DND-41 (cell line): Measurements from ENCODE around the gene RNASEH2A.

Experiments
- ATAC-seq: fragments of 200-7000 bp; cut with Tn5 transposase; 3 replicates; pipeline ENCODE4 v1.9.1; 2021; ENCODE audit warnings: low read depth; ENCODE audit not compliant: insufficient read depth
- DNase-seq: peaks from one replicate; pipeline ENCODE4 v3.0.0-alpha.2; 2020
- H2AFZ ChIP-seq: 2 replicates; pipeline ENCODE4 v1.6.0; 2012; ENCODE audit warnings: low read depth, low read length
- H3K27ac ChIP-seq: 2 replicates; pipeline ENCODE4 v1.5.1; 2012; ENCODE audit warnings: low read length, inconsistent platforms
- H3K27me3 ChIP-seq: fragments of 200-600 bp; sonication (generic); 2 replicates; pipeline ENCODE4 v1.6.0; 2012; ENCODE audit warnings: low read length, mild to moderate bottlenecking, inconsistent platforms; ENCODE audit not compliant: insufficient read depth, poor library complexity
- H3K36me3 ChIP-seq: 2 replicates; pipeline ENCODE4 v1.5.1; 2012; ENCODE audit warnings: low read length, inconsistent platforms; ENCODE audit not compliant: insufficient read depth
- H3K4me1 ChIP-seq: 2 replicates; pipeline ENCODE4 v1.5.1; 2012; ENCODE audit warnings: mild to moderate bottlenecking, low read length; ENCODE audit not compliant: insufficient read depth
- H3K4me2 ChIP-seq: 2 replicates; pipeline ENCODE4 v1.6.0; 2012; ENCODE audit warnings: mild to moderate bottlenecking, moderate library complexity, low read length, inconsistent platforms; ENCODE audit not compliant: insufficient read depth
- H3K4me3 ChIP-seq, 2 experiments: fragments of 200-600 bp in 1 of 2; shearing (Covaris generic) in 1 of 2; 2 replicates each; pipeline ENCODE4 v1.5.1; 2012 to 2016; ENCODE audit warnings: inconsistent platforms in 2 of 2, low read length in 2 of 2, mild to moderate bottlenecking in 2 of 2, low read depth in 1 of 2, moderate library complexity in 1 of 2
- H3K79me2 ChIP-seq: 2 replicates; pipeline ENCODE4 v1.6.0; 2012; ENCODE audit warnings: low read length, inconsistent platforms; ENCODE audit not compliant: insufficient read depth
- H3K9ac ChIP-seq: 2 replicates; pipeline ENCODE4 v1.6.0; 2012; ENCODE audit warnings: low read depth, mild to moderate bottlenecking, inconsistent platforms, low read length, moderate library complexity
- H3K9me3 ChIP-seq: 2 replicates; pipeline ENCODE4 v1.5.1; 2012; ENCODE audit warnings: low read length, moderate library complexity, mild to moderate bottlenecking, inconsistent platforms; ENCODE audit not compliant: insufficient read depth, severe bottlenecking
- H4K20me1 ChIP-seq: 2 replicates; pipeline ENCODE4 v1.6.0; 2012; ENCODE audit warnings: low read length; ENCODE audit not compliant: insufficient read depth
- CTCF ChIP-seq: IDR thresholded peaks from 2 replicates; pipeline ENCODE4 v1.5.1; 2012; ENCODE audit warnings: borderline replicate concordance, low read length, moderate library complexity, mild to moderate bottlenecking; ENCODE audit not compliant: poor library complexity, severe bottlenecking; ENCODE audit errors: extremely low read depth
- EZH2 ChIP-seq: IDR thresholded peaks from 3 replicates; pipeline ENCODE4 v1.6.1; 2012; ENCODE audit warnings: borderline replicate concordance, low read depth, mild to moderate bottlenecking, moderate library complexity, low read length, inconsistent platforms; ENCODE audit not compliant: severe bottlenecking

RNASEH2A gene

GRCh38 chr19:12800466-12800770, 6.0 kb upstream of the RNASEH2A start:
- ATAC-seq (no peak), DNase-seq (no peak)
- Histone ChIP-seq H3K79me2 (no peaks in the 10 kb centered on the region), H3K4me2 (no peak overlapping the region), H4K20me1 (no peaks in the 10 kb centered on the region), H2AFZ (no peak overlapping the region), H3K9me3 (no peaks in the 10 kb centered on the region), H3K9ac (no peak overlapping the region), H3K4me1 (peaks cover 13% of the 10 kb centered on the region), H3K36me3 (no peaks in the 10 kb centered on the region), H3K4me3 (no peak overlapping the region), H3K27ac (no peak overlapping the region), H3K27me3 (no peaks in the 10 kb centered on the region)
- no peak for TF ChIP-seq EZH2

GRCh38 chr19:12800923-12801465, 5.4 kb upstream of the RNASEH2A start:
- no peak overlapping the region for H3K27ac ChIP-seq
- no peak for ATAC-seq
- H3K79me2 ChIP-seq, result no peaks in the 10 kb centered on the region
- H3K4me1 ChIP-seq, result peaks cover 11% of the 10 kb centered on the region
- no peaks in the 10 kb centered on the region for H3K36me3 ChIP-seq
- TF ChIP-seq CTCF (no peak), EZH2 (no peak)
- H3K4me2 ChIP-seq, result no peak overlapping the region
- no peak for DNase-seq
- H3K27me3 ChIP-seq, result no peaks in the 10 kb centered on the region
- no peaks in the 10 kb centered on the region for H3K9me3 ChIP-seq
- H4K20me1 ChIP-seq, result no peaks in the 10 kb centered on the region
- H3K4me3 ChIP-seq, result no peak overlapping the region
- no peak overlapping the region for H3K9ac ChIP-seq
- no peak overlapping the region for H2AFZ ChIP-seq

- H3K27ac ChIP-seq, result no peak within 1 kb of the TSS
- TF ChIP-seq CTCF, result no peak
- TF ChIP-seq EZH2, result no peak
- peak; percentile 73 for DNase-seq
Measured at GRCh38 chr19:12801466-12802266, 4.7 kb upstream of the RNASEH2A start, which contains the start of the genes PRDX2 and THSD8. Gene PRDX2, minus strand, starts transcription at chr19:12801800. Its CDS starts 539 bp downstream, at chr19:12801261. Gene THSD8, plus strand, starts transcription at chr19:12802069. Its CDS starts 3 bp downstream, at chr19:12802072.

GRCh38 chr19:12802267-12803106, 3.9 kb upstream of the RNASEH2A start:
- no peak overlapping the region for H3K27ac ChIP-seq
- TF ChIP-seq EZH2, result no peak
- TF ChIP-seq CTCF, result no peak
- ATAC-seq, result no peak
- peaks cover 11% of the 10 kb centered on the region for H3K79me2 ChIP-seq
- no peaks in the 10 kb centered on the region for H3K27me3 ChIP-seq
- H3K9ac ChIP-seq, result no peak overlapping the region
- H3K36me3 ChIP-seq, result peaks cover 4% of the 10 kb centered on the region; the same call in 1 of the 2 replicates
- H2AFZ ChIP-seq, result no peak overlapping the region
- no peak overlapping the region for H3K4me3 ChIP-seq
- H4K20me1 ChIP-seq, result no peaks in the 10 kb centered on the region
- H3K4me2 ChIP-seq, result no peak overlapping the region
- peaks cover 14% of the 10 kb centered on the region for H3K4me1 ChIP-seq
- no peak for DNase-seq
- H3K9me3 ChIP-seq, result no peaks in the 10 kb centered on the region

More at GRCh38 chr19:12801466-12802266, 4.7 kb upstream of the RNASEH2A start, which contains the start of the genes PRDX2 and THSD8:
- H2AFZ ChIP-seq, result no peak within 1 kb of the TSS
- peaks cover 3% of the 10 kb centered on the region for H3K79me2 ChIP-seq
- H3K4me3 ChIP-seq, result no peak within 1 kb of the TSS
- H3K27me3 ChIP-seq, result no peaks in the 10 kb centered on the region
- H3K9me3 ChIP-seq, result no peaks in the 10 kb centered on the region
- H3K36me3 ChIP-seq, result no peaks in the 10 kb centered on the region; the same call in 1 of the 2 replicates
- H3K4me1 ChIP-seq, result peaks cover 9% of the 10 kb centered on the region
- ATAC-seq, result peak; percentile 54
- H4K20me1 ChIP-seq, result no peaks in the 10 kb centered on the region
- H3K9ac ChIP-seq, result no peak within 1 kb of the TSS
- no peak within 1 kb of the TSS for H3K4me2 ChIP-seq
